GM12874 (cell line): Measurements from ENCODE around the gene KIAA1671.

Source experiments
- CTCF ChIP-seq: IDR thresholded peaks from 2 replicates; pipeline ENCODE4 v1.5.1; 2011; ENCODE audit warnings: low read depth, mild to moderate bottlenecking, control low read depth, low read length, moderate library complexity; ENCODE audit not compliant: insufficient read depth

Gene KIAA1671

GRCh38 chr22:25099202-25099601, 146.7 kb downstream of the KIAA1671 start:
- TF ChIP-seq CTCF: no peak

- TF ChIP-seq CTCF: no peak
Observed at GRCh38 chr22:25100402-25100801, 147.9 kb downstream of the KIAA1671 start.

- no peak for TF ChIP-seq CTCF
Observed at GRCh38 chr22:25100948-25101347, 148.4 kb downstream of the KIAA1671 start.

- TF ChIP-seq CTCF: no peak
Observed at GRCh38 chr22:25101501-25101900, 149.0 kb downstream of the KIAA1671 start.

GRCh38 chr22:25101986-25102385, 149.5 kb downstream of the KIAA1671 start:
- TF ChIP-seq CTCF: no peak

- TF ChIP-seq CTCF: no peak
Observed at GRCh38 chr22:25102722-25103121, 150.2 kb downstream of the KIAA1671 start.

- no peak for TF ChIP-seq CTCF
Observed at GRCh38 chr22:25104367-25104766, 151.9 kb downstream of the KIAA1671 start.

- no peak for TF ChIP-seq CTCF
Observed at GRCh38 chr22:25105817-25106650, 153.5 kb downstream of the KIAA1671 start.
